HT1080 (cell line): ENCODE measurements around the gene NINJ1. TPM values are rescaled to one million over a fixed set of nuclear protein-coding genes. Genes with fewer than 3 reads are reported as not detected.
"Not testable (repeated sequence)": the region's sequence is repeated elsewhere in the genome, so short reads cannot be mapped to it uniquely, and the experiment has no call there.

Experiments
- DNase-seq: peaks from one replicate; pipeline ENCODE4 v3.0.0-alpha.2; 2015; ENCODE audit warnings: low read depth
- total RNA-seq: library from RNA; depleted of rRNA; stranded (reverse); fragments of >200 nt; shearing (Covaris generic); gene quantifications from 2 replicates; pipeline ENCODE4 v1.2.3, GENCODE V29; 2014

NINJ1 gene
- total RNA-seq, 1 experiment from 2014 or later, result 31.5 TPM

DNA sequence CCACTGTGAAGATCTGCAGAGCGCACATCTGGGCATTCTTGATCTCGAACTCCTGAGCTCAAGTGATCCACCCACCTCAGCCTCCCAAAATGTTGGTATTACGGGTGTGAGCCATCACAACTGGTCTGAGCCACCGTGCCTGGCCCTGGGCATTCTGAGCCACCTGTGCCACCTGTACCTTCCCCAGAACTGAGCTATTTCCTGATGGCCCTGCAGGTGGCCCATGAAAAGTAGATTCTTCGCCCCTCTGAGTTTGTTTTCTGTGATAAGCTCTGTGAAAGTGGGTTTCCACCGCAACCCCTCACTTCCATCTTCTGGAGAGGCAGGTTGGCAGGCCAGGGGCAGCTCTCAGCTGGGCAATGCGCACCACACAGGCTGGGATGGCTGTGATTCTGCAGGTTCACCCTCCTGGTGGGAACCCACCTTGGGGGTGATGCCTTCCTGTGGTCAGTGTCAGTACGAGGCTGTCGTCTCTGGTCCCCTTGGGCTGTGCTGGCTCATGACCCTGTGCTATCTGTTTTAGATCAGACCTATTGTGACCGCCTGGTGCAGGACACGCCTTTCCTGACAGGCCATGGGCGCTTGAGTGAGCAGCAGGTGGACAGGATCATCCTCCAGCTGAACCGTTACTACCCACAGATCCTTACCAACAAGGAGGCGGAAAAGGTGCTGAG is 26.8 kb downstream of the NINJ1 start:
- DNase-seq, result no peak

DNA sequence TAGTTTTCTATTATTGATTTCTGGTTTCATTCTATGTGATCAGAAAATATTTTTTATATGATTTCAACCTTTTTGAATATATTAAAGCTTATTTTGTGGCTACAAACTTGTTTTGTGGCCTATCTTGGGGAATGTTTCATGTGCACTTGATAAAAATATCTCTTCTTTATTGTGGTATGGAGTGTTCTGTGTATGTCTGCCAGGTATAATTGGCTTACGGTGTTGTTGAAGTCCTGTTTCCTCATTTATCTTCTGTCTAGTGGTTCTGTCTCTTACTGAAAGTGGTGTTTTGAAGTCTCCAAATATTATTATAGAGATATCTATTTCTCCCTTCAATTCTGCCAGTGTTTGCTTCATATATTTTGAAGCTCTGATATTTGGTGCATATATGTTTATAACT is 28.4 kb downstream of the NINJ1 start:
- DNase-seq, result no peak

GRCh38 chr9:93101086-93101485 is 33.0 kb downstream of the NINJ1 start:
- DNase-seq, result not testable (repeated sequence)

GRCh38 chr9:93100276-93100636 is 33.8 kb downstream of the NINJ1 start:
- DNase-seq, result no peak

DNA sequence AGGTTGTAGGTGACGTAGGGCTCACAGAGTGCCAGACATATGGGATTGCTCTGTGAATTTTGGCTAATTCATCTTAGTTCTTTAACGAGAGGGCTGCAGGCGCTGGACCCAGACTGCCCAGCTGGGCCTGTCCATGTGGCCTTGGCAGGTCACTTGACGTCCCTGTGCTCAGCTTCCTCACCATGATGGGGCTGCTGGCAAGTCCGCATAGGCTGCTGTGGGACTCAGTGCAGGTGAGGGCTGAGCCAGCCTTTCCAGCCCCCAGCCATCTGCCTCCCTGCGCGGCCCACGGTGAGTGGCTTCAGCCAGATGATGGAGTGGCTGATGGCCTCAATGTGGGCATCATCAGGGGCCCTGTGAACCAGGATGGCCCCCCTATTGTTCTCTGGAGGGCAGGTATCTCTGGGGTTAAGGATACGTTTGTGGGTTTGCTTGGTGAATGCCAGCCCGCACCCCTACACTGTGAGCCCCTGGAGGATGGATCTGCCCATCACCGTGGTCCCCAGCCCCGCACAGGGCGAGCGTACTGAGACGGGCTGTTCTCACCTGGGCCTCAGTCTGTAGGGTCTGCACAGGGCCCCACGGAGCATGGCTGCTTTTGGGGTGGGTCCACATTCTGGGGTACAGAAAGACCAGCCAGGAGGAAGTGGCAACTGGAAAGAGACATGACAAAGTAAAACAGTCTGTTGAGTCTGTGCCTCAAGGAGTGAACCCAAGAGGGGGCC is 34.3 kb downstream of the NINJ1 start:
- no peak for DNase-seq

DNA sequence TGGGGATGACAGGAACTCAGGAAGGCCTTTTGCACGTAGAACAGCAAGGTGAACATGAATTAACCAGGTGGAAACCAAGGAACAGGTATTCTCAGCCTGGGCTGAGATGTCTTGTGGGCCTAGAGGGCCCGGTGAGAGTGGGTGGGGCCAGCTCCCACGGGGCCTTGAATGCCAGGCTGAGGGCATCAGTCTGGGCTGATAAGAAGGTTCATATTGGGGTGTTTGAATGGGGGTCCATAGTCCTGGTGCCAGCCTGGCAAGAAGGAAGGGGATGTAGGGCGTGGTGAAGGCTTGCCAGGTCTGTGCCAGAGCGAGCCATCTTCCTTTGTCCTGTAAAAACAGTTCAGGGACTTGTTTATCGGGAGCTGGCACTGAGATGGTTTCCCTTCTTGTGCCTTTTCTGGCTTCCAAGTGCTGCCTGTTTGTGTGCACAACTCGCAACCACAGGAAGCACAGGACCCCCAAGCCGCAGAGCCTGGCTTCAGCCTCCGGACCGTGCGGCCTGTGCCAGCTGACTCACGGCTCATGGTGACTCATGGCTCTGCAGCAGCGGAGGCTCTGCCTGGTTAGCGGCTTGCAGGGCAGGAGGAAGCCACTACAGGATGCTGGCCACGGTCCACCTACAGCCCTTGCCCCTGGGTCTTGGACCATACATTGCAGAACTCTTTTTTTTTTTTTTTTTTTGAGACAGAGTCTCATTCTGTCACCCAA is 35.7 kb downstream of the NINJ1 start:
- DNase-seq, result peak; percentile 99

- DNase-seq, result no peak
Observed at GRCh38 chr9:93097511-93098201, 36.4 kb downstream of the NINJ1 start.

DNA sequence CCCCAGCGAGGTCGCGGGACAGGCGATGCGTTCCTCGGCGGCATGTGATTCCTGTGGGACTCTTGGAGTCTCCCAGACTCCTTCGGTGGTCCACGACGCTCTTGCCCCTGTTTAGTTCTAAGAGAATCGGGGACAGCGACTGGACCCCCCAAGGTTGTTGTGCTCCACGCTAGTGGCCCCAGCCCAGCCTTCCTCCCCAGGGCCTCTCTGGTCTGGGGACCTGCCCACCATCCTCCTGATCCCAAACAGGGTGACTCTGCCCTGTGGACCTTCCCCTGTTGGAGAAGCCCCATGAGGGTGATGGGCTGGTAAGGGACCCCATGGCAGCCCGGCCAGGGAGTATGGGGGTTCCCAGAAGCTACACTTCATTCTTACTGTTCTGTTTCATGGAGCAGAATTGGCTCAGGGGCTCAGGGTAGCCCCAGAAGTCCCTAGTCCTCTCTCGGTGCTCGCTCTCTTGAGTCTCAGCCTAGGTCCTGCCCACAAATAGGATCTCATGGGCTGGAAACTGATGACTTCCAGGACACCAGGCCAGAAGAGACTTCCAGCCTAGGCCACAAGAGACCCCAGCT is 37.2 kb downstream of the NINJ1 start:
- no peak for DNase-seq

- peak; percentile 30 for DNase-seq
Observed at GRCh38 chr9:93096131-93096802, 37.8 kb downstream of the NINJ1 start, which contains the start of gene CARD19. TSS of gene CARD19 (plus strand) at chr9:93096217. CDS start at chr9:93096346, 129 bp downstream.

DNA sequence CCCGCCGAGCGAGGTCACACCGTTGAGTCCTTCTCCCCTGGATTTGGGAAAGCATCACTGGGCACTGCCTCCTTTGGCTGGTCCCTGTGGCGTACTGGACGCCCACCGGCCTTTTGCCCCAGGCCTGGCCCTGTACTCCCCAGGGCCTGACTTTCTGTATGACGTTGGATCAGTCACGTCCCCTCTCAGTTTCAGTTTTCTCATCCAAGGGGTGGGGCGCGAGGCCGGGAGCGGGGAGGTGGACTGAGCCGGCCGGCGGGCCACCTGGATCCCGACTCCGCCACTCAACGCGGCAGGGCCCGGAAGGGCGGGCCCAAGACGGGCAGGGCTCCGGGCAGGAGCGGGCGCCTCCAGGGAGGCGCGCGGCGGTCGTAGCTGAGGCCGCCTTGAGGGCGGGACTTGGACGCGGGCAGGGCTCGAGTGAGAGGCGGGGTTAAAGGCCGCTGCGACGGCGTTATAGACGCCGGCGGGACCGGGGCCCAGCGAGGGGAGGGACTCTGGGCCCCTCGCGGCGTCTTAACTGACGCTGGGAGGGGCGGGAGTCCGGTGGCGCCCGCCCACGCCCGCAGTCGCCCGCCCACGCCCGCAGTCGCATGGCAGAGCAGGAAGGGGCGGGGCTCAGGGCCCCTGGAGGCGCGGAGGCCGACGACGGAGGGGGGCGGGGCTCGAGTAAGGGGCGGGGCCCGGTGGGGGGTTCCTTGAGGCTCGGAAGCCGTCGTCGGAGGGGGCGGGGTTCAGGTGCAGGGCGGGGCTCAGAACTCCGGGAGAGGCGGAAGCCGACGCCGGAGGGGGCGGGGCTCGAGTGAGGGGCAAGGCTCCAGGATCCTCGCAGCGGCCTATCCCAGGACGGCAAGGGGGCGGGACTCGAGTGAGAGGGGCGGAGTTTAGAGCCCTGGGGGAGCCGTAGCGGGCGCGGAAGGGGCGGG is 38.6 kb downstream of the NINJ1 start:
- peak; percentile 96 for DNase-seq

GRCh38 chr9:93094658-93095204 is 39.3 kb downstream of the NINJ1 start:
- DNase-seq, result no peak

DNA sequence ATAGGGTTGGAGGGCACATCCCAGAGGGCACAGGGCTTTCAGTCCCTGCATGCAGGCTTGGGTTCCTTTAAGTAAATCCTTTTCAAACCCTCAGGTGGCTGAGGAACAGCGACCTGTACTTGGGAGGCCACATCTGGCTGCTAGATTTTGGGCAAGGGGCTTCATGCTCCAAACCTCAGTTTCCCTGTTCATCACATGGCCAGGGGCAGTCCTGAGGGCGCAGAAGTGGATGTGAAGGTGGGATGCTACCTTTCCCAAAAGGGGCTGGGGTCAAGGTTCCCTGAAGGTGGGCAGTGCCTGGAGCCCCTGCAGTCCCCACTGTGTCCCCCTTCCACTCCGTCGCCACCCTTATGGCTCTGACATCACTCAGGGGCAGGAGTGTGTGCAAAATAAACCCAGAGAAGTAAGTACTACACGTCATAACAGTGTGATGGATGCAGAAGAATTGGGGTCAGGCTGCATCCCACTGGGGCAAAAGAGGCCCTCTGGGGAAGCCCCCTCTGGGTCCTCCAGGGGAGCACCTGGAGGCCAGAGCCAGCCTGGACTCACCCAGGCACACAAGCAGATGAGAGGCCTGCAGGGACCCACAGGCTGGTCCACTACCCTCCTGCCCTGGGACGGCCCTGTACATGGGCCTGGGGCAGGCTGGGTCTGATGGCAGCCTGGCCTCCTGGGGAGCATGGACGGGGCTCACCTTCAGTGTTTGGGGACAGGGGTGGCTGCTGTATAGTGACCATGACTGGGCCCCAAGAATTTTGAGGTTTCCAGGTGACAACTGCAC is 40.0 kb downstream of the NINJ1 start:
- DNase-seq, result no peak

DNA sequence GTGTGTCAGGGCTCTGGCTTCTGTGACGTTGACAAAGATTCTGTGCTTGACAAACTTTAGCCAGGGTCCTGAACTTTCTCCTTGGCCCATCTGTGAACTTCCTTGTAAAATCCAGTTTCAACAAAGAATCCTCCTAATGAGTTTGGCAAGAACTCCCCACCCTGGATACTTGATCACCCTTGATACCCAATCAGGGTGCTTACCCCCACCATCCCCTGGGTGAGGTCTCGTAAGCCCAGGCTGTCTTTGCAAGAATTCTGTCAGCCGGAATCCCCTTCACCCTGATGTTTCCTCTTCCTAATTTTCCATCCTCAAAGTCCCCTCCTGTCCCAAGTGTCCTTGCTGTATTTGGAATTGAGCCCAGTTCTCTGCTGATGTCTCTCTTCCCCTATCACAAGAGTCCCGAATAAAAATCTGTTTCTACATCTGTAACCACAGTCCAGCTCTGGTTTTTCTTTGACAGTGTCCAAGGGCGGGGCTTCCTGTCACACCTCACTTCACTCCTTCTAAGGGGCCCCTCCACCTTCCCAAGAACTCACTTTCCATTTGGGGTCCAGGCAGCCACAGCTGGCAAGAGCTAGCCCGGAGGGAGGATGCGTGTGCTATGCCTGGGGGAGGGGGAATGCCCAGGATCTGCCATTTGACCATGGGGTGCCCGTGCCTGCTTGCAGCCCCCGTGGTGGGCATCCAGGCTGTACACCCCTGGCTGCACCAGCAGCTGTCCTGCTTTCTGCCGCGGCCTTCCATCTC is 40.7 kb downstream of the NINJ1 start:
- DNase-seq, result no peak

DNA sequence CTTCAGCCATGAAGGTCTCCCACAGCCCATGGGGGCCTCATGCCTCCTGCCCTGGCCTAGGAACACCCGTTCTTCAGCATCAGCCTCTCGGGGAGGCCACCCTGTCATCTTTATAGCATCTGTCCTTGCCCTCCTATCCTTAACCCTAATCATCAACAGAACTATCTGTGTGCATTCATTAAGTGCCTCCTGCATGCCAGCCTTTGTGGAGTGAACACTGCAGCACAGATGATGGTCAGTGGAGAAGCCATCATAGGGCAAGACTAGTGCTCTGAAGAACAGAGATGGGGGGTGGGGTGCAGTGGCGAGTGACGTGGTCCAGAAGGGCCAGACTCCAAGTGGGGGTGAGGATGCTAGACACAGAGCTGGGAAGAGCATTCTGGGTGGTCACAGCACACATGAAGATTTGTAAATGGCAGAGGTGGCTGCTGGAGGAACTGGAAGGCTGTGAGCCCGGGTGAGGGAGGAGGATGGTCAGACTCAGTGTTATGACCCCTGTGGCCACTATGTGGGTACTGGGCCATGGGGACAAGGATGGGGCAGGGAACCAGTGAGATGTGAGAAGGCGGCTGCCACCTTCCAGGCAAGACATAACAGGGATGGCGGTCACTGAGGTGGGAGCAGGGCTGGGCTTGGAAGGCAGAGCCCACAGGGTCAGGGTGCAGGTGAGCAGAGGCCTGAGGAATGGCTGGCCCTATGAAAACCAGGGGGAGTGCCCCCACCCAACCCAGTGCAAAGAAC is 41.6 kb downstream of the NINJ1 start:
- DNase-seq, result no peak

DNA sequence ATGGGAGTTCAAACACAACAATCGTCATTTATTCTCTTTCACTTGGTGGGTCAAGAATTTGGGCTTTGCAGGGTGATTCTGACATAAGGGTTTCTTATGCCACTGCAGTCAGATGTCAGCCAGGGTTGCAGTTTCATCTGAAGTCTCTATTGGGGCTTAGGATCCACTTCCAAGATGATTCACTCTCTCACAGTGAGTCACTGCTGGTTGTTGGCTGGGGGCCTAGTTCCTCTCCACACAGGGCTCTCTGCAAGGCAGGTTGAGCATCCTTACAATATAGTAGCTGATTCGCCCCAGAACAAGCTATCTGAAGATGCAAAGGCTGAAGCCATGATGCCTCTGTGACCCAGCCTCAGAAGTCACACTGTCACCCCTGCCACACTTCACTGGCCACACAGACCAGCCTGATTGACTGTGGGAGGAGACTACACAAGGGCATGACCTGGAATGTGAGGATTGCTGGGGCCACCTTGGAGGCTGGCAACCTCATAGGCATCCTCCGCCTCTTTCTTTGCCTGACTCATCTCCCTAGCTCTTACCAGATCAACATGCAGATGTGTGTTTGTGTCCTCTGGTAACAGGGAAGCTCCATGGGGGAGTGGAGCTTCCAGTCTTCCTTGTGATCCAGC is 42.5 kb downstream of the NINJ1 start:
- peak; percentile 82 for DNase-seq

DNA sequence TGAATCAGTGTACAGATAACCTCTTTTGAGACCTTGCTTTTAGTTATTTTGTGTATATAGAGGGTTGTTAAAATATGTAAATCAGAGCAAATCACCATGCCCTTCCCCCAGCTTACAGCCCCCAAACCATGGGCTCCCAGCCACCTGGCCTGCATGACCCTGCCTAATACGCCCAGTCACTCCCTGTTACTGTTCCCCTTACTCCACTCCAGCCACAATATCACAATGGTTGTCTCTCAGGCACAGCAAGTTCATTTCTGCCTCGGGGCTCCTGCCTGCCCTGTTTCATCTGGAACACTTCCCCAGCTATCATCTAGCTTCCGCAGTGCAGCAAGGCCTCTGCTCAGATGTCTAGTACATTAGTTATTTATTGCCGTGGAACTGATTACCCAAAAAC is 43.0 kb downstream of the NINJ1 start:
- no peak for DNase-seq
